ENCODE results near the gene ABCG1.

ABCG1 gene

GRCh38 chr21:42310411-42311001 is 91.6 kb downstream of the ABCG1 start:
- DNase-seq = no peak

DNA sequence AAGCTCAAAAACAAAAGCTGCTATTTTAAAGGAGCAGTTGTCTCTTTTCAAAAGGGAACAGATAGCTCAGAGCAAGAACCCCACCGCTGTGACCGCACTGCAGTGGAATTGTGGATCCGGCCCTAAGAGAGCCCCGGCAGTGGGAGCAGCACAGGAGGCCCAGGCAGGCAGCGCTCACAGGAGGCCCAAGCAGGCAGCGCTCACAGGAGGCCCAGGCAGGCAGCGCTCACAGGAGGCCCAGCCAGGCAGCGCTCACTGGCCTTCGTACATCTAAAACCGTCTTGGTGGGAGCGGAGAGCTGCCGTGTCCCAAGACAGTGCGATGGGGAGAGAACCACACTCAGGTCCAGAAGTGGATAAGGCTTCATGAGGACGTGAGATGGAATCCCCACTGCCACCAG is 92.2 kb downstream of the ABCG1 start:
- no peak for DNase-seq

DNA sequence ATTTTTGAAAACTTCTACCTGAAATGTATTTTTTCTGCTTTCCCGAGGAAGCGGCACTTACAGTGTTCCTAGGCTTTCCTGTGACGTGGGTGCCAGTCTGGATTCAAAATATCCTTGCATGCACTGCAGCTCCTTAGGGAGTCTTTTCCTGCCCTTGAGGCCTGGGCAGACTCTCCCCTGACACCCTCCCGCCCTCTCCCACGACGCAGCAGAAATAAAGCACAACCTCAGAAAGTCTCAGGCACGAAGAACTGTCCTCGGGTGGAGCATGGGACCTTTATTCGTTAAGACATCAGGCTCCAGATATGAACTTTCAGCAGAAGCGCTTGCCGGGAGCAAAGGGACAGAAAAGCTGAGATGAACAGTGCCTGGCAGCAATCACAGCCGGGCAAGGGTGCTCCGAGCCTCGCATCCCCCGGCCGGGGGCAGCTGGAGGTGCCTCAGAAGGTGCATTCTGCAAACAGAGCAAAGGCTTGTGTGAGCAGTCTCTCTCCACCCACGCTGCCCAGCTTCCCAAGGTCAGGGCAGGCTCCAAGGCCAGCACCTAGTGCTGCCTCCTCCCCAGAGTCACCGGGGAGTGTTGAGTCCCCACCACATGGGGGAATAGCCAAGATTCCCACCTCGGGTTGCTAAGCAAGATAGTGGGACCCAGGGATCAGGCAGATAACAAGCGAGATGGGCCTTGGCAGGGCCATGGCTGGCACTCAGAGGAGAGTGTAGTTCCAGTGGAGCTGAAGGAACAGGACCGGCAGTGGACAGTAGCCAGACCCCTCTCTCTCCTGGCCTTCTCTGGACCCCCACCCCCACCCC is 93.1 kb downstream of the ABCG1 start:
- no peak for DNase-seq

DNA sequence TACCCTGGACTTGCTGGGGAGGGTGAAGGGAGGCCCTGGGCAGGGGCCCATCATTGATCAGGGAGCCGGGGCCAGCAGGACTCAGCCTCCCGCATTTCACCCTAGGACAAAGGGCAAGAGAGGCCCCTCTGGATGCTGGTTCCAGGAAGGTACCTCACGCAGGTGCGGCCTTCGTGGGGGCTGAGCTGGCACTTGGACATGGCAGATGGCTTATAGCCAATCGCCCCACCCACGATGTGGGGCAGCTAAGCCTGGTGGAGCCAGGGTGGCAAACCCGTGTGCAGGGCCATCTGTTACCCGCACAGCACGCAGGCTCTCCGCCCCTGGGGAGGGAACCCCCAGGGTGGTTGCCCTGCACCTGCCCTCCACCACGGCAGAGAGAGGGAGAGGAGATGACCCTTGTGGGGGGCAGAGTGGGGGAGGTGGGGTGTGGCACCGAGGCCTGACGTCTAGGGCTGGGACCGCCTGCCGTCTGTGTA is 93.7 kb downstream of the ABCG1 start:
- no peak for DNase-seq

DNA sequence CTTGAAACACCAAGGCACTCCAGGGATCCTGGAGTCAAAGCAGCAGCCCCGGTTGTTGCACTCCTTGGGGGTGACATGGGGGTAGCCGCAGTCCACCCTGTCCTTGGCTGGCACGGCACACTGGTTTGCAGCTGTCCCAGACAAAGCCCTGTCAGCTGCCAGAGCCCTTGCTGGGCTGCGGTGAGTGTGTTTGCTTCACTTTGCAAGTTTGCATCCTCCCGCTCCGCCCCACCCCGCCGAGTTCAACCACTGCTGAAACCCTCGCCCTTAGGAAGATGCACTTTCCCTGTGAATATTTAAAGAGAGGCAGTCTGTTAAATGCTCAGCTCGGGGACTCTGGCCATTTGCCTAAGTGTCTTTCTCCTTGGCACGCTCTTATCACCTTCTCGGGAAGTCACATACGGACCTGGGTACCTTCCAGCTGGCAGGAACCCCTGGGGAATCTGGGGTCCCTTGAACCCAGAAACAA is 94.6 kb downstream of the ABCG1 start:
- no peak for DNase-seq

DNA sequence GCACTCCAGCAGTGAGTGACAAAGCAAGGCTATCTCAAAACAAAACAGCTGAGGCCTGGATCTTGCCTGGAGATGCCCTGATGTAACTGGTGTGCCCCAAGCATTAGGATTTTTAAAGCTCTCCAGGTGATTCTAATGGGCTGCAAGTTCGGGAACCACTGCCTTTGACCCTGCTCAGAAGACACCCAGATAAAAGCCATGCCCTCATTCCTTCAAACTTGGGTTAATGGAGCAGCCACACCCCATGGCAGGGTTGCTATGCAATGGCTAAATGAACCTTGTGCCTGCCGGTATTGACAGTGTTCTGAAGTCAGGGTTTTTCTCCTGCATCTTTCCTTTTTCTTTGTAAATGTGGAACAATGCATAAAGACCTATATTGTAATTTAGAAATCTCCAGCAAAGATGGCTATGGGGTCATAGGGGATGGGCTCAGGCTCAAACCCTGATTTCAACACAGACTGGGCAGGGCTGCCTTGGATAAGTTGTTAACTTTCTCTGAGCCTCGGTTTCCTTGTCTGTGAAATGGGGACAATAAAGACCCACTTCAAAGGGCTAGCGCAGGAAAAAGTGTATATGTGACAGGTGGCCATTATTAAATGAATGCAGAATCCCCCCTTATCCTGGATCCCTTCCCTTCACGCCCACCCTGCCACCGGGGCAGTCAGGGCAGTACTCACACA is 95.8 kb downstream of the ABCG1 start:
- DNase-seq = no peak

DNA sequence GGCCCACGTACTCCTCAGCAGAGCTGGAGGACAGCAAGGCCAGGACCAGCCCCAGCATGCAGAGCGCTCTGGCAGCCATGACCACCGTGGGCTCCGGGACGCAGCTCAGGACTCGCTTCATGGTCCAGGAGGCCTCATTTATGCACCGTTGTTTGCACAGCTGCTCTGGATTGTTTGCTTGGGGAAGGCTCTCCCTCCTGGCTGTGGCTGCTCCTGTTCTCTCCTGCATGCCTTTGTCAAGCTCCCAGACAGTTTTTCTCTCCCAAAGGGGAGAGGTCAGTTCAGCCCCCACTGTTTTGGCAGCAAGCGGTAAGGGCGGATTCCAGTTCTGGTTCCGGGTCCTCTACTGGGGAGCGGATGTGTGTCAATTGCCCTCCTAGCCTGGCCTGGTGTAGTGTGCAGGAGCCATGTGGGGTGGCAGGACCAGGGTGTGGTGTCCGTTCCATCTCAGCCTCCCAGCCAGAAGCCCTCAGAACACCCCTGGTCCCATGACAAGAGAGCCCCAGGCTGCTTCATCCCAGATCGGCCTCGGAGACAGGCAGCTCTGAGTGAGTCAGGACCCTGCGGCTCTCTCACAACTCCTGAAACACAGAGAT is 96.5 kb downstream of the ABCG1 start, which contains the start of gene TFF3:
Gene TFF3 (minus strand): TSS at position 114 of the 596 bp plus-strand sequence. CDS start 35 bp downstream, at position 79.
- DNase-seq = no peak

DNA sequence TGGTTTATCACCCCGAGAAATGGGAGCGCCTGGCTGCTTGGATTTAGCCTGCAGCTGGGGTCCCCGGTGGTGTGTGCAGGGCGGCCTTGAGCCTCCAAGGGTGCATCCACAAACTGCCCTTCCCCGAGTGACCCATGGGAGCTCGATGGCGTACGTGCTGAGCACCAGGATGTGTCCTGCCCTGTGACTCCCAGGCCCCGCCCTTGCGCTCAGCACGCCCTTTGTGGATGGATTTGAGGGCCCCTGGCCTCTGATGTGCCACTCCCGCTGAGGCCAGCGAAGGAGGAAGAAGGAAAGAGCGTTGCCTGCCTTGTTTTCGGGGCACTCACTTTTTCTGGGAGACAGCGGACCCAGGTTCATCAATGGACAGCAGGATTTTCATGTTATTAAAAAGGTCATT is 98.0 kb downstream of the ABCG1 start:
- DNase-seq = no peak

GRCh38 chr21:42317341-42317741 is 98.4 kb downstream of the ABCG1 start:
- no peak for DNase-seq

- no peak for DNase-seq
Measured at GRCh38 chr21:42317826-42318746, 99.1 kb downstream of the ABCG1 start.

- DNase-seq = no peak
Measured at GRCh38 chr21:42319376-42319775, 100.4 kb downstream of the ABCG1 start.

GRCh38 chr21:42319851-42320572 is 101.1 kb downstream of the ABCG1 start:
- no peak for DNase-seq

- no peak for DNase-seq
Measured at GRCh38 chr21:42320791-42321190, 101.9 kb downstream of the ABCG1 start.

- DNase-seq = no peak
Measured at GRCh38 chr21:42321231-42321630, 102.3 kb downstream of the ABCG1 start.

DNA sequence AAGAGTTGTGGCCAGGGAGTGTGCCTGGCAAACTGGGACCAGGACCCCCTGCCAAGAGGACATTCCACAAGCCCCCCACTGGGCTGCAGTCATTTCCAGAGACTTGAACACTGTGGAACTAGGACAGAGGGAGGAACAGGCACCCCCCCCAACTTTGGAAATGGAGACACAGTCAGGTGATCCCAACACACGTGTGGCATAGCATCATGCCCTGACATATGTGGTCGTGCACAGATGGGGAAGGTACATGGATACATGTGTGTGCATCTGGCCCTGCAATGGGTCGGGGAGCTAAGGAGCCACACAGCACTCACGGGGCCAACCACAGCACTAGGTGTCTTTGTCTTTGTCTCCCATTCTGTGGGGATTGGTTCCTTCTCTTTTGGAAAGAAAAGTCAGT is 102.9 kb downstream of the ABCG1 start:
- DNase-seq = no peak

GRCh38 chr21:42324896-42325295 is 106.0 kb downstream of the ABCG1 start:
- no peak for DNase-seq

DNA sequence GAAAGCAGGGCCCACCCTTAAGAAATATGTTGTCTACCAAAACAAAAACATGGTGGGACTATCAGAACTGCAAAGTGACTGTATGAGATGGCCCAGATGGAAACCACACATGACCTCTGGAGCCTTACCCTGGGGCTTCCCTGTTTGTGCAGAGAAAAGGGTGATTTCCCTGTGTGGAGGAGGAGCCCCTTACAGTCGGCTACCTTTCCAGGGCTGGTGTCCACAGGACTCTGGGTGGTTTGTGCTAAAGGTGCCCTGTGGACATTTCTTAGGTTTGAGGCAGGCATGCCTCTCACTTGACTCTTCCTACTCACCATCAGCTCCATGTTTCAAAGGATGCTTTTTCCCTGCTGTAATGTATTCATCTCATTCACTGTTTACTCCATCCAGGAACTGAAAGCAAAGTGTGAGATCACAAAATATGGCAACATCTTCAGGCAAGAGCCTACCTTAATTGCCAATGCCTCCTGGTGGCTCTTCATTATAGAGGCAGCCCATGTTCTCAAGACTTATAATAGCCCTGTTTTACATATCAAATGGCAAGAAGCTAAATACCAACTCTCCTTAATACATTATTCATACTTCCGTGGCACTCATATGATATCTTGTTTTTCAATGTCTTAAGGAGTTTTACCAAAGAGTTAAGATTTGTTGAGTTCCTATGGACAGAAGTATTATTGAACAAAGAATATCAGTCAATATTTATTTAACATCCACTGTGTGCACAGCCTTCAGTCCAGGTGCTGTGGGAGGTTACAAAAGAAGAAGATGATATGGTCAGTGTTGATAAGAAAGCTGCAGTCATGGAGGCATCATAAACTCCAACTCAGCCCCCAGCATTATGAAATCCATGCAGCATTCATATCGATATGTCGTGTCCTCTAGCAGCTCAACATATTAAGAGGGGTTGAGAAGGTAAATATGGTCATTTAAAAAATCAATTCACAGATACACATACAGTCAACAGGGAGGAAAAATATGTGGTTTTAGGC is 111.7 kb downstream of the ABCG1 start:
- no peak for DNase-seq

- DNase-seq = no peak
Measured at GRCh38 chr21:42331660-42332059, 112.7 kb downstream of the ABCG1 start.

GRCh38 chr21:42332557-42333317 is 113.8 kb downstream of the ABCG1 start:
- DNase-seq = no peak
